Embryonic facial prominence (tissue), 1 donor: ENCODE data around the gene CCR3.

ENCODE experiments used
- DNase-seq: peaks from one replicate; pipeline ENCODE4 v3.0.0-alpha.2; 2016; ENCODE audit errors: extremely low spot score

The CCR3 gene

DNA sequence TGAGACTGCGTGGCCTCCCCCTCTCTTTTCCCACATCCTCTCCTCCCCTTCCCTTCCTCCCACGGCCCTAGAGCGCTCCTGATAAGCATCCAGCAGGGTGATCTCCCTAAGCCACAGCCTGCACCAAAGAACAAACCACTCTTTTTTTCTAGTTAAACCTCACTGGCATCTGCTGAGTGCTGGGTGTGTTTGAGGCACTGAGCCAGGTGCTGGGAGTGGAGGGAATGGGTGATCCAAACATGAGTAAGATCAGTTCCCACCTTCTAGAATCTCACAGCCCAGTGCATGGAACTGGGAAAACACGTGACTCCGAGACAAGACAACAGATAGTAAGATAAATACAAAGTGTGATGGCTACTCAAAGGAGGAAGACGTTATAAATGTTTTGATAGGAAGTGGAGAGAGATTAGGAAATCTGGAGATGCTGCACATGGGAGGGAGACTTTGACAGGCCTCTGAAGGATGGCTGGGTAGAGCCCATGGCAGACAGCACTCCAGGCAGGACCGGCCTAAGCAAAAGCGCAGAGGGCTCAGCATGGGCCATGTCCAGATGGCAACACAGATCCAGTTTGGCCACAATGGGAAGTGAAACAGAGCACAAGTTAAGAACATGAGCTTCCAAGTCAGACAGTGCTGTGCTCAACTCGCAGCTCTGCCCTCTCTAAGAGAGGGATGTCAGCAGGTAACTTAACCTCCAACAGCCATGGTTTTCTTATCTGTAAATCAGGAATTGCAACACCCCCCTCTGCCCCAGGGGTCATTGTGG, 55.6 kb downstream of the CCR3 start:
- no peak for DNase-seq

GRCh38 chr3:46298871-46299607, 56.8 kb downstream of the CCR3 start:
- no peak for DNase-seq

- no peak for DNase-seq
Measured at GRCh38 chr3:46299608-46300460, 57.6 kb downstream of the CCR3 start.

- DNase-seq, result no peak
Measured at GRCh38 chr3:46300461-46300789, 58.2 kb downstream of the CCR3 start.

DNA sequence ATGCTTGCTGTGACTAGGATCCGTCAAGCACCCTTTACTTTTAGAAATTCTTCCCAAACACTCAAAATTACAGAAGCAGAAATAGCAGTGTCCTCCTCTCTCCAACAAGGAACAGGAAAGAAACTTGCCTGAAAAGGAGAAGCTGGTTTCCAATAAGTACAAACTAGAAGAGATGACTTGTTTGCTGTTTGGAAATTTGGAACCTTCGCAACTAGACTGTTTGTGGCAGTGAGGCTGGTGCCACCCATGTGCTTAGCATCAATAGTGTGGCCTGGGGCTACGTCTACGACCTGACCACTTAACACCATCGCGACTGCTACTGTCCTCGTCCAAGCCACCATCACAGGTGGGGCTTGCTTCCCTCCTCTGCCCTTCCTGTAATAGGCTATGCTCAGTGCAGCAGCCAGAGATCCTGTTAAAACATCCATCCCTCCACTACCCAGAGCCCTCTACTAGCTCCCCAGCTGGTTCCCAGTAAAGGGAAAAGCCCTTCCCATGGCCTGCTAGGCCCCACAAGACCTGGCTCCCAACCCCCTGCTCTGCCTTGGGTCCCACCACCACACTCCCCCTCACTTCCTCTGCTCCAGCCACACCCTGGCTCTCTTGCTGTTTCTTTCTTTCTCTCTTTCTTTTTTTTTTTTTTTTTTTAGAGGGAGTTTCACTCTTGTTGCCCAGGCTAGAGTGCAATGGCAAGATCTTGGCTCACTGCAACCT, 59.0 kb downstream of the CCR3 start:
- DNase-seq, result no peak

DNA sequence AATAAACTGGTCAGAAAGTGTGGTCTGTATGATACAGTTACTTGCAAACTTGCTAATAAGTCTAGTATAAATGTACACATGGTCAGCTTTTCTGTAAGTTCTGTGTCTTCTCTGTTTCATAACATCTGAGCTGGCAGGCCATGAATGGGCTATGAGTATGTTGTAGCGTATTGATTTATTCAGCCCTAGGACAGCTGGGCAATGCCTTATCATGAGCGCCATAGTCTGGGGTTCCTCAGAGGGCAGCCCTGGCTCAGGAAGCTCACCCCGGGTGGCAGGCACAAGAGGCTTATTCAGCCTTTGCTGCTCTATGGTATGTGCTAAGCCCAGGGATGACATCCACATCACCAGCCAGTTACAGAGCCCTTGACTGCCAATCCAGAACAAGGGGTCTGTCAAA, 61.0 kb downstream of the CCR3 start:
- no peak for DNase-seq

GRCh38 chr3:46304739-46305138, 62.5 kb downstream of the CCR3 start:
- DNase-seq, result no peak

GRCh38 chr3:46312991-46313390, 70.7 kb downstream of the CCR3 start:
- no peak for DNase-seq

DNA sequence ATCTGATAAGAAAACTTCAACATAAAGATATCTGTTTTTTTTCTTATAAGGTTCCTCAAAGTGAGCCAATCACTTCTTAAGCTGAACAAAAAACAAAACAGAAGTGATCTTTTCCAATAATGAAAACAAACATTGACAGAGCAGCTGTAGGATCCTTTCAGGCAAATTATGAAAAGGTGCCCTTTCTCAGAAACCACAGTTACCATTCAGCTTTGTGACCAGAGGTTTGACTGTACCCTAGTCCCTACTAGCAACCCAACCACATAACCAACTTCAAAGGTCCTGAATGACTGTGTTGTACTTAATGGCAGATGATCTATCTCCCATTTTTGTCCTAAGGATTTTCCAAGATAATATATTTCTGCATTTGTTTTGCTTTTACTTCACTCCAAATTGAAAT, 72.3 kb downstream of the CCR3 start:
- DNase-seq, result no peak

GRCh38 chr3:46316206-46316605, 73.9 kb downstream of the CCR3 start:
- no peak for DNase-seq
